Body of pancreas (tissue), 4 donors: ENCODE measurements around the gene CNNM3. TPM values are rescaled to one million over a fixed set of nuclear protein-coding genes. Genes with fewer than 3 reads are reported as not detected.

ENCODE experiments used
- ATAC-seq: fragments of 150-250 bp; one replicate; pipeline ENCODE4 v1.9.1; 2016
- DNase-seq, 4 donors: peaks; one replicate each; pipeline ENCODE4 v3.0.0-alpha.2; 2019
- H3K27ac ChIP-seq, 4 donors: fragments of 200-600 bp; sonication (generic); 1 replicate in 3 of 4; 2 replicates in 1 of 4; pipeline versions ENCODE4 v1.5.1 to v1.6.1; 2016 to 2019; ENCODE audit warnings: mild to moderate bottlenecking in 1 of 4, mixed read lengths in 1 of 4, moderate library complexity in 1 of 4
- H3K27me3 ChIP-seq, 2 donors: fragments of 200-600 bp; sonication (generic); one replicate each; pipeline ENCODE4 v1.6.0; 2016; ENCODE audit warnings: mild to moderate bottlenecking in 1 of 2
- H3K36me3 ChIP-seq, 2 donors: fragments of 200-600 bp; sonication (generic); replicated peaks in 1 of 2; 2 replicates each; pipeline ENCODE4 v1.5.1; 2016; ENCODE audit warnings: low read depth in 2 of 2; ENCODE audit not compliant: insufficient read depth in 1 of 2
- H3K4me1 ChIP-seq: fragments of 200-600 bp; sonication (generic); one replicate; pipeline ENCODE4 v1.6.0; 2016
- H3K4me3 ChIP-seq, 2 donors: fragments of 200-600 bp; sonication (generic); 1 replicate in 1 of 2; 2 replicates in 1 of 2; pipeline ENCODE4 v1.5.1; 2016 to 2019
- H3K9me3 ChIP-seq, 3 donors: fragments of 200-600 bp; sonication (generic); 1 replicate in 2 of 3; 2 replicates in 1 of 3; pipeline ENCODE4 v1.5.1; 2016
- CTCF ChIP-seq, 7 experiments: fragments of 450-650 bp in 4 of 7; fragments of 200-600 bp in 3 of 7; sonication (generic) in 3 of 7; IDR thresholded peaks; one replicate each; pipeline ENCODE4 v1.5.1; 2016 to 2019; ENCODE audit warnings: antibody characterized with exemption in 7 of 7
- POLR2A ChIP-seq, 3 donors: fragments of 450-650 bp; IDR thresholded peaks; one replicate each; pipeline ENCODE4 v1.6.1; 2016; ENCODE audit warnings: antibody characterized with exemption in 3 of 3, mild to moderate bottlenecking in 2 of 3
- WGBS, 2 donors: methylation state at CpG; one replicate each; pipeline ENCODE4 v1.1.5; 2017; 5-methylcytosine and 5-hydroxymethylcytosine counted together
- intact Hi-C: fragments of 100-400 bp; cut with DNase I; formaldehyde crosslinking; loops from one replicate; pipeline ENCODE4 v1.15.1; 2023
- total RNA-seq, 2 donors: library from RNA; depleted of rRNA; stranded (reverse); fragments of >200 nt; gene quantifications; one replicate each; pipeline ENCODE4 v1.1.0, GENCODE V29; 2016

Gene CNNM3
- total RNA-seq, 2 donors from 2014 or later, result 18.2 to 57.7 TPM

GRCh38 chr2:96819128-96819875 lies 3.2 kb downstream of the CNNM3 start:
- Histone ChIP-seq H3K27me3 (no peaks in the 10 kb centered on the region), H3K9me3 (no peaks in the 10 kb centered on the region), H3K27ac (peak overlapping the region; percentile 34 to 94 (median 52)), H3K4me1 (peaks cover 81% of the 10 kb centered on the region), H3K36me3 (no peaks in the 10 kb centered on the region), H3K4me3 (no peak overlapping the region)
- DNase-seq (peak; percentile 87 to 95 (median 92)), ATAC-seq (peak; percentile 53)
- WGBS, 2 donors, result 19 to 35% methylated on average over 8 to 10 of the region's 10 CpGs
- intact Hi-C loops, result no loop called here
- peak in 2 of 7 experiments; percentile 10 to 33 for TF ChIP-seq CTCF (IDR thresholded peaks at IDR 0.05)
- TF ChIP-seq POLR2A (IDR thresholded peaks at IDR 0.05), result peak in 2 of 3 donors; percentile 43 to 50

GRCh38 chr2:96819876-96820511 lies 3.9 kb downstream of the CNNM3 start:
- Histone ChIP-seq H3K4me3 (no peak overlapping the region), H3K9me3 (no peaks in the 10 kb centered on the region), H3K4me1 (peaks cover 86% of the 10 kb centered on the region), H3K36me3 (no peaks in the 10 kb centered on the region), H3K27ac (peak overlapping the region; percentile 34 to 94 (median 52)), H3K27me3 (no peaks in the 10 kb centered on the region)
- ATAC-seq, result no peak
- WGBS, 2 donors, result 67 to 69% methylated on average over 12 of the region's 12 CpGs
- intact Hi-C loops, result no loop called here
- no peak for DNase-seq
- TF ChIP-seq CTCF (IDR thresholded peaks at IDR 0.05) (no peak), POLR2A (IDR thresholded peaks at IDR 0.05) (no peak)

GRCh38 chr2:96821113-96821675 lies 5.1 kb downstream of the CNNM3 start:
- H3K4me3 ChIP-seq, result no peak overlapping the region
- DNase-seq (no peak), ATAC-seq (no peak)
- no peaks in the 10 kb centered on the region for H3K9me3 ChIP-seq
- H3K27me3 ChIP-seq, result no peaks in the 10 kb centered on the region
- H3K36me3 ChIP-seq, result peaks cover 0 to 4% of the 10 kb centered on the region in 2 donors
- 27 to 30% methylated on average over 11 of the region's 11 CpGs for WGBS, 2 donors
- peak overlapping the region in 3 of 4 donors; percentile 37 to 94 (median 67) for H3K27ac ChIP-seq
- intact Hi-C loops, result no loop called here
- H3K4me1 ChIP-seq, result peaks cover 81% of the 10 kb centered on the region
- TF ChIP-seq CTCF (IDR thresholded peaks at IDR 0.05), result no peak
- no peak for TF ChIP-seq POLR2A (IDR thresholded peaks at IDR 0.05)

- peaks cover 4 to 12% of the 10 kb centered on the region in 2 donors for H3K36me3 ChIP-seq
- no peak for ATAC-seq
- TF ChIP-seq POLR2A (IDR thresholded peaks at IDR 0.05) (no peak), CTCF (IDR thresholded peaks at IDR 0.05) (no peak)
- H3K4me3 ChIP-seq, result no peak overlapping the region
- peak overlapping the region in 1 of 4 donors; percentile 10 for H3K27ac ChIP-seq
- WGBS, 2 donors, result 70 to 100% methylated on average over 1 to 4 of the region's 4 CpGs
- peaks cover 72% of the 10 kb centered on the region for H3K4me1 ChIP-seq
- H3K27me3 ChIP-seq, result no peaks in the 10 kb centered on the region
- no peak for DNase-seq
- intact Hi-C loops, result no loop called here
- H3K9me3 ChIP-seq, result no peaks in the 10 kb centered on the region
Measured at GRCh38 chr2:96822786-96823185, 6.7 kb downstream of the CNNM3 start.
